ENCODE data around the gene RHD. TPM values are rescaled to one million over a fixed set of nuclear protein-coding genes. Genes with fewer than 3 reads are reported as not detected.
"Not testable (repeated sequence)": the region's sequence is repeated elsewhere in the genome, so short reads cannot be mapped to it uniquely, and the experiment has no call there.

The RHD gene
- total and polyA plus RNA-seq, 5 experiments from 2014 or later: 0.11 to 0.12 TPM; not detected in 3

DNA sequence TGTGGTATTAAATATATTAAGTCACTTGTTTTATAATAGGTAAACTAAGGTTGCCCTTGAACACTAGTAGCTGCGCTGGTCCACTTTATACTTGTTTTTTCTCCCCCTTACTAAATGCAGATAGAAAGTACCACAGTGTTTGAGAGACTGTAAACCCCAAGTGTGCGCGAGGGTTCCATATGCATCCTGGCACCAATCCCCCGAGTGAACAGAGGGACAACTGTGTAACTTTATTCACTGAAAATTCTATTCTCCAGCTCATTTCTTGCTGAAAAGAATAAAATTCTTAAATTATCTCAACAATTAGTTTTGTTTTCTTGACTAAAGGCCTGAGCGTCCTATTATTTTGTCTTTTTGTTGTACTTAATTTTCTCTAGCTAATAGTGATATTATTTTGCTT is 26.9 kb upstream of the RHD start:
- POLR2A ChIA-PET: interaction anchor here (0.7 to 9.3 kb wide), 3 partner anchors 14 to 1620 kb away, joined by 3 to 187 read pairs (median 3); partner anchors contain the start of gene SYF2
- H3K27me3 Mint-ChIP-seq: peaks cover 0 to 4% (median 0%) of the 10 kb centered on the region in 5 donors
- DNase-seq (no peak), ATAC-seq (no peak)
- peak overlapping the region; percentile 94 to 100 (median 97) for H3K4me3 Mint-ChIP-seq
- peaks cover 20 to 70% (median 63%) of the 10 kb centered on the region in 4 donors for H3K4me1 Mint-ChIP-seq
- peaks cover 0 to 2% (median 0%) of the 10 kb centered on the region in 9 donors for H3K9me3 Mint-ChIP-seq
- peaks cover 8 to 67% (median 28%) of the 10 kb centered on the region in 3 donors for H3K36me3 Mint-ChIP-seq
- peak overlapping the region; percentile 99 to 100 (median 100) for H3K27ac Mint-ChIP-seq

DNA sequence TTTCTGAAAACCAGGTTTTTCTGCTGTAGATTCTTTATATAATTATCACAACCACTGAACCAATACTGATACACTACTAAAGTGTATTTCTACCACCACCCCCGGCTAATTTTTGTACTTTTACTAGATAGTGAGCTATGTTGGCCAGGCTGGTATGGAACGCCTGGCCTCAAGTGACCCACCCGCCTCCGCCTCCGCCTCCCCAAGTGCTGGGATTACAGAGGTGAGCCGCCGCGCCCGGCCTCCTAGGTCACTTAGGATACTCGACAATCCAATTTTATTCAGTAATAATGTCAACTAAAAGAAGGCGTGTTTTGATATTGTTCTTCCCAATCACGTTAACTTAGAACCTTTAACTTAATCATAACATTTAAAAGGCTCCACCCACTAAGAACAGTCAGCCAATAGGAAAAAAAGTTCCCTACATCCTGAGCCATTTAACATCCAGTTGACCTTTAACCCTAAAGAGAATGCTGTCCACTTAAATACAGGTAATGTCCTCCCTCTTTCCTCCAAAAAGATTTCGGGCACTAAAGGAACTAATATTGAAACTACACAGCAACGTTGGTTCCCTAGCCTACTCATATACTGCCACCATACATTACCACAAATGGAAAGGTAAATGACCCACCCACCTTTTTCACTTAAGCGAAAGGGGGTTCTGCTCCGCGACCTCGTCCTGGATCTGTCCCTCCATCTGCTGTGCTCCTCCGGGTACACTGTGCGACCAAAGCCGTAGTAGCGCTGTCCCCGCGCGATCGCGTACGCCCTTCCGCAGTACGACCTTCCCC is 26.3 kb upstream of the RHD start:
- POLR2A ChIA-PET: interaction anchor here (0.7 to 9.3 kb wide), 4 partner anchors 10 to 1619 kb away, joined by 3 to 187 read pairs (median 7); partner anchors contain the start of gene SYF2
- Mint-ChIP-seq H3K4me1 (peaks cover 20 to 64% (median 59%) of the 10 kb centered on the region in 4 donors), H3K27me3 (peaks cover 0 to 4% (median 0%) of the 10 kb centered on the region in 5 donors), H3K4me3 (peak overlapping the region; percentile 94 to 100 (median 97)), H3K27ac (peak overlapping the region; percentile 99 to 100 (median 100)), H3K36me3 (peaks cover 8 to 63% (median 28%) of the 10 kb centered on the region in 3 donors), H3K9me3 (peaks cover 0 to 2% (median 0%) of the 10 kb centered on the region in 9 donors)
- ATAC-seq (peak in 1 of 2 donors; percentile 8), DNase-seq (peak in 1 of 10 donors; percentile 14)

DNA sequence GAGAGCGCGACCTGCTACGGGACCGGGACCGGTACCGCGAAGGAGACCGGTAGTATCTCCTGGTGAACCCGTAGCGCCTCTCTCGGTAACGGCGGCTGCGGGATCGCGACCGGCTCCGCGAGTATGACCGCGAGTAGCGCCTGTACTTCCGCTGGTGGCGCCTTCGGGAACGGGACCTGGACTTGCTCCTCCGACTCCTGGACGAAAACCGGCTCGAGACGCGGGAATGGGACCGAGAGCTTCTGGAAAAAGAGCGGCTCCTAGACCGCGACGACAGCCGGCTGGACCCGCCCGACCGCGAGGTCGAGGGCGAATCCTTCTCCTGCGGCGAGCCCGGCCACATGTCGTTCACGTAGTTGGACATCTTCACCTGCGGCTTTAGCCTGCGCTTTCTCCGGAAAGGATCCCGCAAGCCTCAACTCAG is 25.7 kb upstream of the RHD start:
- Mint-ChIP-seq H3K27me3 (peaks cover 0 to 4% (median 0%) of the 10 kb centered on the region in 5 donors), H3K4me3 (peak overlapping the region; percentile 94 to 100 (median 97)), H3K9me3 (peaks cover 0 to 2% (median 0%) of the 10 kb centered on the region in 9 donors), H3K4me1 (peaks cover 19 to 59% (median 56%) of the 10 kb centered on the region in 4 donors), H3K36me3 (peaks cover 8 to 57% (median 28%) of the 10 kb centered on the region in 3 donors), H3K27ac (peak overlapping the region; percentile 99 to 100 (median 100))
- POLR2A ChIA-PET: interaction anchor here (0.7 to 9.3 kb wide), 11 partner anchors 7 to 1185 kb away, joined by 3 to 187 read pairs (median 9); partner anchors contain the start of genes DHDDS, MTFR1L and SYF2
- ATAC-seq (no peak), DNase-seq (peak in 5 of 10 donors; percentile 19 to 64 (median 37))

DNA sequence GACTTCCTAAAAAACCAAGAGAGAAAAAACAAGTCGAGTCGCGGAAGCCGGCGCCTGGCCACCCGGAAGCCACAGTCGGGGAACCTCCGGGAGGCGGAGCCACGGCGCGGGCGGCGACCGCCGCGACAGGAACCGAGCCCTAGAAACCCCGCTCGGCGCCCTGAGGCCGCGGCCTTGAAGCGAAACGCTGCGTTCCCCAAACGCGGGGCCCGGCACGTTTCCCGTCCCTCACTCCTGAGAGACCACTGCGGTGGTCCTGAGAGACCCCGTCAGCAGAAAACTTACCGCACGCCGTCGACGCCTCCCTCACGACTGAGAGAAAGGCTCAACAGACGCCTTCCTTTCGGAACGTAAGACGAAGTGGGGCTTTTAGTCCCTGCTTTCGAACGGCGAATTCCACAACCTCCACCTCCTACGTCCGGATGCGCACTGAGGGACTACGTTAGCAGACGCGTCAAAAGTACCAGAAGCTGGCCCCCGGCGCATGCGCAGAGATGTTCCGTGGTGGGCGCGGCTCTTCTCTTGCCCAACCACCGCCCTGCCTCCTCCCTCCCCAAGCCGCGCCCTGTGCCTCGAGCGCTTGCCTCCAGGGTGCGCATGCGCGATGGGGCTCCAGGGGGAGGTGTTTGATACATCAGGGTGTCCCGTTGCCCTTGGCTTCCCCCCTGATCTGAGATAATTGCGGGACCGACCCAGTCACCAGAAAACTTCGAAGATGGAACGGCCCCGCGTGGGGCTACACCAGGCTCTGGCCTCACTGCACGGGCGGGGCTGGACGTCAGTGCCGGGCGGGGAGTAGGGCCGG is 25.1 kb upstream of the RHD start, which contains the start of gene RSRP1:
Gene RSRP1, minus strand, starts transcription at position 431 of the 805 bp plus-strand sequence. CDS start 491 bp downstream, outside the sequence.
- peaks cover 0 to 4% (median 0%) of the 10 kb centered on the region in 5 donors for H3K27me3 Mint-ChIP-seq
- peak; percentile 97 to 100 (median 100) for DNase-seq
- peaks cover 8 to 52% (median 26%) of the 10 kb centered on the region in 3 donors for H3K36me3 Mint-ChIP-seq
- ATAC-seq: peak; percentile 80 to 85
- peaks cover 19 to 59% (median 55%) of the 10 kb centered on the region in 4 donors for H3K4me1 Mint-ChIP-seq
- peak within 1 kb of the TSS; percentile 94 to 100 (median 97) for H3K4me3 Mint-ChIP-seq
- H3K9me3 Mint-ChIP-seq: peaks cover 0 to 2% (median 0%) of the 10 kb centered on the region in 9 donors
- POLR2A ChIA-PET: interaction anchor here (0.5 to 9.3 kb wide), 28 partner anchors 8 to 1863 kb away, joined by 3 to 187 read pairs (median 3); partner anchors contain the start of genes DHDDS, HMGCL, MACO1 and MTFR1L
- H3K27ac Mint-ChIP-seq: peak within 1 kb of the TSS; percentile 99 to 100 (median 100)

DNA sequence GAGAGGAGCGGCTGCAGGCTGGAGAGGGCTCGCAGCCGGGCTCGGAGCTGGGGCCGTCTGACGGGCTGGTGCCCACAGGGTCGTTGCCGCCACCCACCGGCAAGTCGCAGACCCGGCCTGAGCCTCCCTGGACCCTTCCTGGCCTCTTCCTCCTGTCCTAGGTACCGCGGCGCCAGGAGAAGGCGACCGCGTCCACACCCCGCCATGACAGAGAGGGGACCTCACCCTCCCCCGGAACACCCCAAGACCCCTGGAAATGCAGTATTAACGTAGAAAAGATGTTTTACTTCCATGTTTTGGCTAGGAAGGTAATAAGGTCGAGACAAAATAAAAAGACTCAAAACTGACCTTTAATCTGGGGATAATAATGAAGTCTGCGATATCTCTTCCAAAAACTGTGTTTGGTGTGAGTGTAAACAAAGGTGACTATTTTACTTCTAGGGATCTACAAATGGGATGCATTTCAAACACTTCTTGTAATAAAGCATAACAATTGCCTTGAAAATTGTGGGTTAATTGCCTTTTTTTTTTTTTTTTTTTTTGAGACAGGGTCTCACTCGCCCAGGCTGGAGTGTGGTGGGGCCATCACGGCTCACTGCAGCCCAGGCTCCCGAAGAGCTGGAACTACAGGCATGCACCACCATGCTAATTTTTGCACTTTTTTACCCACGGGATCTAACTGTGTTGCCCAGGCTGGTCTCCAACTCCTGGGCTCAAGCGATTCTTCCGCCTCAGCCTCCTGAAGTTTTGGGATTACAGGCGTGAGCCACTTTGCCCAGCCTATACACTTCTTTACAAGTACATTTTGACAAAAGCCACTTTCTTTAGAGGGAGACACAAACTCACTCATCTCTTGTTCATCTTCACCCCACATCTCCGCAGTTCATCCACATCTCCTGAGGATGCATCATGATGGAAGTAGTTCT is 24.2 kb upstream of the RHD start:
- peaks cover 0 to 2% (median 0%) of the 10 kb centered on the region in 9 donors for H3K9me3 Mint-ChIP-seq
- ATAC-seq (peak; percentile 27 to 47), DNase-seq (no peak)
- peaks cover 8 to 43% (median 20%) of the 10 kb centered on the region in 3 donors for H3K36me3 Mint-ChIP-seq
- POLR2A ChIA-PET: interaction anchor here (0.5 to 9.3 kb wide), 30 partner anchors 8 to 1864 kb away, joined by 3 to 187 read pairs (median 3); partner anchors contain the start of genes DHDDS, HMGCL, MACO1 and MTFR1L
- H3K4me3 Mint-ChIP-seq: peak overlapping the region; percentile 94 to 100 (median 97)
- H3K27me3 Mint-ChIP-seq: peaks cover 0 to 4% (median 0%) of the 10 kb centered on the region in 5 donors
- H3K27ac Mint-ChIP-seq: peak overlapping the region; percentile 72 to 100 (median 99)
- H3K4me1 Mint-ChIP-seq: peaks cover 19 to 50% (median 49%) of the 10 kb centered on the region in 4 donors

DNA sequence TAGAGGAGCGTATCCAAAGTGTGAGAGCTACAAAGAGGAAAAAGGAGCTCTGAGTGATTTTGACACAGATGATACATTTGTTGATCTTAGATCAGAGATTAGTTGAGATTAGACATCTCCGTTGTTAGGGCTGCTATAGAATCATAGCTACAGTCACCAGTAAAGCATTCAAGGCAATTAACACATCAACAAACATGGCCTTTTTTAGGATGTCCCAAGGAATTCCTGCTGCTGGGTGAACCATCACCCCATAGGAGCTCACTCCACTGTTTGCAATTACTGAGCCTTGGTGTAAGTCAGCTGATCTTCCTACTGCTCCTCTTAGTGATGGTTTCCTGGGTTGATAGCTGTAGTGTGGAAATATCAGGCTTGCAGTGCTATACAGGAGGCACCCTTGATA is 18.4 kb upstream of the RHD start:
- H3K27ac Mint-ChIP-seq: peak overlapping the region in 4 of 10 donors; percentile 25 to 76 (median 48)
- peaks cover 0 to 36% (median 18%) of the 10 kb centered on the region in 4 donors for H3K4me1 Mint-ChIP-seq
- DNase-seq (no peak), ATAC-seq (no peak)
- H3K9me3 Mint-ChIP-seq: no peaks in the 10 kb centered on the region
- no peaks in the 10 kb centered on the region for H3K27me3 Mint-ChIP-seq
- POLR2A ChIA-PET: interaction anchor here (1.3 to 1.9 kb wide), 2 partner anchors 14 to 22 kb away, joined by 5 to 6 read pairs; partner anchors contain the start of gene SYF2
- no peaks in the 10 kb centered on the region for H3K36me3 Mint-ChIP-seq
- no peak overlapping the region for H3K4me3 Mint-ChIP-seq

DNA sequence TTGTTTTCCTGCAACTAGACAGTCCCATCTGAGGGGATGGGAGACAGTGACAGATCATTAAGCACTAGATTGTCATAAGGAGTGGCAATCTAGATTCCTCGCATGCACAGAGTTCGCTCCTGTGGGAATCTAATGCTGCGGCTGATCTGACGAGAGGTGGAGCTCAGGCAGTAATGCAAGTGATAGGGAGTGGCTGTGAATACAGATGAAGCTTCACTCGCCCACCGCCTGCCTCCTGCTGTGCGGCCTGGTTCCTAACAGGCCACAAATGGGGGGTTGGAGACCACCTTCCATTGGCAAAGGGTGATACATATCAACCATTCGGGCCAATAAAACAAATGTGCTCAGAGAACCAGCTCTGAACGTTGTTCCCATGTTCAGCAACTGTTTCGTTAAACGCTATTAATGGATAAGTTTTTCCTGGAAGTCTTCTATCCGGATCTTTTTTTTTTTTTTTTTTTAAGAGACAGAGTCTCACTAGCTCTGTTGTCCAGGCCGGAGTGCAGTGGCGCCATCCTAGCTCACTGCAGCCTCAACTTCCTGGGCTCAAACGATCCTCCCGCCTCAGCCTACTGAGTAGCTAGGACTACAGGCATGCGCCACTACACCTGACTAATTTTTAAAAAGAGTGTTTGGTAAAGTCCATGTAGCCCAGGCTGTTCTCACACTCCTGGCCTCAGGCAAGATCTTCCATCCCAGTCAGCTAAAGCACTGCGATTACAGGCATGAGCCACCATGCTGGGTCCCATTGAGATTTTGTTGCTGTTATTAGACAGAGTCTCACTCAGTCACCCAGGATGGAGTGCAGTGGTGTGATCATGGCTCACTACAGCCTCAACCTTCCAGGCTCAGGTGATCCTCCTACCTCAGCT is 16.4 kb upstream of the RHD start:
- ATAC-seq (no peak), DNase-seq (no peak)
- no peaks in the 10 kb centered on the region for H3K9me3 Mint-ChIP-seq
- H3K27ac Mint-ChIP-seq: no peak overlapping the region
- H3K4me3 Mint-ChIP-seq: no peak overlapping the region
- H3K27me3 Mint-ChIP-seq: no peaks in the 10 kb centered on the region
- POLR2A ChIA-PET: interaction anchor here (1.9 to 3.4 kb wide), 2 partner anchors 9 to 24 kb away, joined by 5 to 15 read pairs; partner anchors contain the start of genes RSRP1 and SYF2
- peaks cover 4 to 47% (median 24%) of the 10 kb centered on the region in 4 donors for H3K4me1 Mint-ChIP-seq
- H3K36me3 Mint-ChIP-seq: peaks cover 0 to 6% (median 0%) of the 10 kb centered on the region in 3 donors

DNA sequence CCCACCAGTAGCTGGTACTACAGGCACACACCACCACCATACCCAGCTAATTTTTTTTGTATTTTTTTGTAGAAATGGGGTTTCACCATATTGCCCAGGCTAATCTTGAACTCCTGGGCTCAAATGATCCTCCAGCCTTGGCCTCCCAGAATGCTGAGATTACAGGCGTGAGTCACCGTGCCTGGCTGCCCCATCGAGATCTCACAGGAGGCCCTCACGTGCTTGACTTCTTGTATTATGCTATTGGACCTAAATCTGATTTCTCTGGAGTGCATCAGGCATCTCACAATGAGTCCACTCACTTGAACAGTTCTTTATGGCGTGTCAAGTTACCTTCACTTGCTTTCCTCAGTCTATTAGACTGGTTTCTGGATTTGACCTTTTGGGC is 15.7 kb upstream of the RHD start:
- DNase-seq: no peak
- ATAC-seq: no peak
- Mint-ChIP-seq H3K27me3 (no peaks in the 10 kb centered on the region), H3K9me3 (no peaks in the 10 kb centered on the region), H3K4me3 (no peak overlapping the region), H3K27ac (no peak overlapping the region), H3K4me1 (peaks cover 4 to 51% (median 25%) of the 10 kb centered on the region in 4 donors), H3K36me3 (peaks cover 0 to 6% (median 0%) of the 10 kb centered on the region in 3 donors)
- POLR2A ChIA-PET: interaction anchor here (1.9 to 3.4 kb wide), 2 partner anchors 9 to 25 kb away, joined by 5 to 15 read pairs; partner anchors contain the start of genes RSRP1 and SYF2

DNA sequence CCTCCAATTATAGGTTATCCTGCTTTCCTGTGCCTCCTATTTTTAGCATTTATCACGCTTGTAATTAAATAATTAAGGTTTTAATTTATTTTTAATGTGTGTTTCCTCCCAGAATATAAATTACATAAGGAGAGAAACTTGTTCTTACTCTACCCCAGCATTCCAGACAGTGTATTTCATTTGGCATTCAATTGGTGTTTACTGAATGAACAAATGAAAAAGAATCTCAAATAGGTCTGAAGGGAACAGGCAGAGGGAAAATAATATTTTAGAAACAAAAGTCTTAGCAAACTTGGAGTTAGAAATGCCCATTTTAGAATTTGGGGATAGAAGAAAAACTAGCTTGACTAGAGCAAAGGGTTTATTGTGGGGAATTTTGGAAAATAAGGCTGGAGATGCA is 15.1 kb upstream of the RHD start:
- Mint-ChIP-seq H3K9me3 (no peaks in the 10 kb centered on the region), H3K4me1 (peaks cover 4 to 50% (median 27%) of the 10 kb centered on the region in 4 donors), H3K27me3 (no peaks in the 10 kb centered on the region), H3K4me3 (no peak overlapping the region), H3K36me3 (peaks cover 0 to 9% (median 0%) of the 10 kb centered on the region in 3 donors), H3K27ac (peak overlapping the region in 1 of 10 donors; percentile 60)
- no peak for DNase-seq
- POLR2A ChIA-PET: interaction anchor here (3.4 kb wide), 1 partner anchor 10 kb away, joined by 15 read pairs; the partner anchor contains the start of gene RSRP1
- ATAC-seq: no peak

DNA sequence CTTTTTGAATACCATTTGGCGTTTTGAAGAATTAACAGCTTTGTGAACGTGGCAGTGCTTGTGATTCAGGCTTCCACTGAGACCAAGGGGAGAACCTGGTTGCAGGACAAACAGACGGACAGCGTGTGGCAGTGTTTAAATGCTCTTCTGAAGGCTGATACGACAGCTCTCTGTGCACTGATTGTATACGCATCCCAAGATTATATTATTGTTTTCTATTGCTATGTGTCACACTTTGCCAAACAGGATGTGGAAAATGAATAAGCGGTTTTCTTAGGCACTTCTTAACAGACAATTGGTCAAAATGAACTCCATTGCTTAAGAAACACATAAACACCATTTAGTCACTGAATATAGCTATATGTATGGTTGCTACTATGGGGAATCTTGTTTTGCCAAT is 12.5 kb upstream of the RHD start:
- peak overlapping the region in 5 of 10 donors; percentile 2 to 73 (median 30) for H3K27ac Mint-ChIP-seq

More for the DNA sequence above, 12.5 kb upstream of the RHD start:
- Mint-ChIP-seq H3K36me3 (peaks cover 0 to 28% (median 0%) of the 10 kb centered on the region in 3 donors), H3K4me1 (peaks cover 5 to 51% (median 36%) of the 10 kb centered on the region in 4 donors)
- POLR2A ChIA-PET, H3K9me3 Mint-ChIP-seq, H3K4me3 Mint-ChIP-seq, H3K27me3 Mint-ChIP-seq, DNase-seq: not testable (repeated sequence)
- ATAC-seq: peak in 1 of 2 donors; percentile 54
